ENCODE measurements around the gene SMIM29. TPM values are rescaled to one million over a fixed set of nuclear protein-coding genes. Genes with fewer than 3 reads are reported as not detected.

SMIM29 gene
- total and polyA plus RNA-seq, 2 donors (not counting 1 experiment from before 2014, with no cell fraction given) = 16.7 to 36.3 TPM

GRCh38 chr6:34243131-34243771 is 5.6 kb downstream of the SMIM29 start:
- H3K27ac ChIP-seq (ENCODE audit: insufficient read depth, low read length) = peak overlapping the region; percentile 92

DNA sequence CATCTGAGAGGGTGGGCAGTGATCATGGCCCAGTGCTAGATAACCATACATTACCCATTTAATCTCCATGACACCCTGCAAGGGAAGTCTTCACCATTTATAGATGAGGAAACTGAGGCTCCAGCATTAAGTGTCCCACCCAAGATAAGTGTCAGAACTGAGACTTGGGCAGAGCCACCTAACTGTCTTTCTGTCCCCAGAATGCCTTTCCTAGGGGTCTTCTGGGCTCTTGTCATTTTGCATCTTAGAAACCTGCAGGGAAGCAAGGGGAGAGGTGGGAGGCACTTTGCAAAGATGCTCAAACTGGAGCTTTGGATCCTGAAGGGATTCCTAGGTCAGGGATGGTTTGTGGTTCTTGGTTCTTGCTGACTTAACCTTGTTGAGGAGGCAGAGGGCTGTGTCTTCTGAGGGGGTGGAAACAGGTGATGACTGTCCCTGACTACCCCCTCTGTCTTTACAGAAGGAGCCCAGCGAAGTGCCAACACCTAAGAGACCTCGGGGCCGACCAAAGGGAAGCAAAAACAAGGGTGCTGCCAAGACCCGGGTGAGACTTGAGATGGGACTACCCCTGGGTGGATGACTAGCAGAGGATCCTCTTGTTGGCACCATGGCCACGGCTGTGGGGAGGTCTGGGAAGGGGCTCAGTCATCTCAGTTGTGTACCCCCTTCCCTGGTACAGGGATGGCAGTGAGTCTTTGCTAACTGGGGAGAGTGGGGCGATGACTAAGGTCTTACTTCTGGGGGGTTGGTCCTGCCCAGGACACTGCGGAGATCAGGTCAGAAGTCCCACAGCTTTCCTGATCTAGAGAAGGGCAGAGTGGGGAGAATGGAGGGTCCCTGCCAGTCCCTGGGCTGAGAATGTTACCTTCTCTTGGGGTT is 6.3 kb downstream of the SMIM29 start:
- no peak overlapping the region for H2AFZ ChIP-seq (ENCODE audit: low read length)
- H3K27me3 ChIP-seq (ENCODE audit: control insufficient read depth, insufficient read depth, low read length) = no peaks in the 10 kb centered on the region
- H3K36me3 ChIP-seq (ENCODE audit: control insufficient read depth, insufficient read depth, low read length) = peaks cover 12% of the 10 kb centered on the region
- no peaks in the 10 kb centered on the region for H3K9me3 ChIP-seq (ENCODE audit: control insufficient read depth, insufficient read depth, low read depth, low read length)
- TF ChIP-seq, protein P1, sequence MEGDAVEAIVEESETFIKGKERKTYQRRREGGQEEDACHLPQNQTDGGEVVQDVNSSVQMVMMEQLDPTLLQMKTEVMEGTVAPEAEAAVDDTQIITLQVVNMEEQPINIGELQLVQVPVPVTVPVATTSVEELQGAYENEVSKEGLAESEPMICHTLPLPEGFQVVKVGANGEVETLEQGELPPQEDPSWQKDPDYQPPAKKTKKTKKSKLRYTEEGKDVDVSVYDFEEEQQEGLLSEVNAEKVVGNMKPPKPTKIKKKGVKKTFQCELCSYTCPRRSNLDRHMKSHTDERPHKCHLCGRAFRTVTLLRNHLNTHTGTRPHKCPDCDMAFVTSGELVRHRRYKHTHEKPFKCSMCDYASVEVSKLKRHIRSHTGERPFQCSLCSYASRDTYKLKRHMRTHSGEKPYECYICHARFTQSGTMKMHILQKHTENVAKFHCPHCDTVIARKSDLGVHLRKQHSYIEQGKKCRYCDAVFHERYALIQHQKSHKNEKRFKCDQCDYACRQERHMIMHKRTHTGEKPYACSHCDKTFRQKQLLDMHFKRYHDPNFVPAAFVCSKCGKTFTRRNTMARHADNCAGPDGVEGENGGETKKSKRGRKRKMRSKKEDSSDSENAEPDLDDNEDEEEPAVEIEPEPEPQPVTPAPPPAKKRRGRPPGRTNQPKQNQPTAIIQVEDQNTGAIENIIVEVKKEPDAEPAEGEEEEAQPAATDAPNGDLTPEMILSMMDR (conservative IDR thresholded peaks at IDR 0.05 in 1 of 2, IDR thresholded peaks at IDR 0.05 in 1 of 2; ENCODE audit: low read depth in 1 of 2, low read length in 2 of 2) = no peak
- no peak for TF ChIP-seq EZH2 (IDR thresholded peaks at IDR 0.05; ENCODE audit: low read length, missing control alignments)
- H4K20me1 ChIP-seq (ENCODE audit: control insufficient read depth, extremely low read depth, insufficient read depth, low read length) = no peaks in the 10 kb centered on the region
- peaks cover 37% of the 10 kb centered on the region for H3K4me1 ChIP-seq (ENCODE audit: control insufficient read depth, extremely low read depth, insufficient read depth, low read length)
- peak overlapping the region; percentile 46 for H3K4me2 ChIP-seq (ENCODE audit: extremely low read depth, insufficient read depth, low read length)
- peak overlapping the region; percentile 92 for H3K27ac ChIP-seq (ENCODE audit: insufficient read depth, low read length)
- peaks cover 42% of the 10 kb centered on the region for H3K79me2 ChIP-seq (ENCODE audit: control insufficient read depth, insufficient read depth, low read length)
- no peak overlapping the region for H3K9ac ChIP-seq (ENCODE audit: insufficient read depth, low read length)
- H3K4me3 ChIP-seq (replicated peaks in 1 of 4; ENCODE audit: control extremely low read depth in 1 of 4, insufficient read depth in 1 of 4, low read depth in 3 of 4, low read length in 4 of 4) = no peak overlapping the region
- DNase-seq (ENCODE audit: low read depth in 2 of 2) = no peak

More at GRCh38 chr6:34243131-34243771, 5.6 kb downstream of the SMIM29 start:
- TF ChIP-seq EZH2 (IDR thresholded peaks at IDR 0.05; ENCODE audit: low read length, missing control alignments) = no peak
- TF ChIP-seq, protein P1 (conservative IDR thresholded peaks at IDR 0.05 in 1 of 2, IDR thresholded peaks at IDR 0.05 in 1 of 2; ENCODE audit: low read depth in 1 of 2, low read length in 2 of 2) = no peak
- H3K36me3 ChIP-seq (ENCODE audit: control insufficient read depth, insufficient read depth, low read length) = peaks cover 12% of the 10 kb centered on the region
- peaks cover 41% of the 10 kb centered on the region for H3K79me2 ChIP-seq (ENCODE audit: control insufficient read depth, insufficient read depth, low read length)
- no peak overlapping the region for H3K4me3 ChIP-seq (replicated peaks in 1 of 4; ENCODE audit: control extremely low read depth in 1 of 4, insufficient read depth in 1 of 4, low read depth in 3 of 4, low read length in 4 of 4)
- DNase-seq (ENCODE audit: low read depth in 2 of 2) = peak in 1 of 2 donors; percentile 59
- no peaks in the 10 kb centered on the region for H3K9me3 ChIP-seq (ENCODE audit: control insufficient read depth, insufficient read depth, low read depth, low read length)
- H2AFZ ChIP-seq (ENCODE audit: low read length) = no peak overlapping the region
- H3K9ac ChIP-seq (ENCODE audit: insufficient read depth, low read length) = no peak overlapping the region
- H3K4me2 ChIP-seq (ENCODE audit: extremely low read depth, insufficient read depth, low read length) = peak overlapping the region; percentile 46
- peaks cover 39% of the 10 kb centered on the region for H3K4me1 ChIP-seq (ENCODE audit: control insufficient read depth, extremely low read depth, insufficient read depth, low read length)
- H3K27me3 ChIP-seq (ENCODE audit: control insufficient read depth, insufficient read depth, low read length) = no peaks in the 10 kb centered on the region
- no peaks in the 10 kb centered on the region for H4K20me1 ChIP-seq (ENCODE audit: control insufficient read depth, extremely low read depth, insufficient read depth, low read length)

Data from fibroblast of lung (primary cell).